ENCODE measurements around the gene PITPNC1. TPM values are rescaled to one million over a fixed set of nuclear protein-coding genes. Genes with fewer than 3 reads are reported as not detected.

PITPNC1 gene
- total RNA-seq, 4 donors from 2014 or later = 1.6 to 6.0 (median 3.2) TPM

DNA sequence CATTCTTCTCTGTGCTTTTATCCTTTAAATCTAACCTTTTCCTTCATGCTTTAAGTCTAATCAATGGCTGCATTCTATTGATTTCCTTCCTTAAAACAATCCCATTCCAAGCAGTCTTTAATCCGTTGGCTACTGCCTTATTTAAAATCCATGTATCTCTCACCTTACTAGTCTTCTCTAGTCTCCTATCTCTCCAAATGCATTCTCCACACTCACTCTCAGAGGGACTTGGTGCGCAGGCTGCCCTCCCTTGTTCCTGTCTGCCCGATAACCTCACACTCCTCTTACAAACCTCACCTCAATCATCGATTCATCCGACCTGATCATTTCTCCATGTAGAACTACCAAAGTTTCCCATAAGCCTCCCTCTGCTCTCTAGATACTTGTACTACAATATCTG is 33.8 kb upstream of the PITPNC1 start:
- H3K27ac ChIP-seq = no peak overlapping the region
- WGBS = 94% methylated on average over 5 of the region's 5 CpGs
- H3K9me3 ChIP-seq = no peaks in the 10 kb centered on the region
- no peaks in the 10 kb centered on the region for H3K4me1 ChIP-seq
- H3K36me3 ChIP-seq = peaks cover 74% of the 10 kb centered on the region
- TF ChIP-seq, protein P1, sequence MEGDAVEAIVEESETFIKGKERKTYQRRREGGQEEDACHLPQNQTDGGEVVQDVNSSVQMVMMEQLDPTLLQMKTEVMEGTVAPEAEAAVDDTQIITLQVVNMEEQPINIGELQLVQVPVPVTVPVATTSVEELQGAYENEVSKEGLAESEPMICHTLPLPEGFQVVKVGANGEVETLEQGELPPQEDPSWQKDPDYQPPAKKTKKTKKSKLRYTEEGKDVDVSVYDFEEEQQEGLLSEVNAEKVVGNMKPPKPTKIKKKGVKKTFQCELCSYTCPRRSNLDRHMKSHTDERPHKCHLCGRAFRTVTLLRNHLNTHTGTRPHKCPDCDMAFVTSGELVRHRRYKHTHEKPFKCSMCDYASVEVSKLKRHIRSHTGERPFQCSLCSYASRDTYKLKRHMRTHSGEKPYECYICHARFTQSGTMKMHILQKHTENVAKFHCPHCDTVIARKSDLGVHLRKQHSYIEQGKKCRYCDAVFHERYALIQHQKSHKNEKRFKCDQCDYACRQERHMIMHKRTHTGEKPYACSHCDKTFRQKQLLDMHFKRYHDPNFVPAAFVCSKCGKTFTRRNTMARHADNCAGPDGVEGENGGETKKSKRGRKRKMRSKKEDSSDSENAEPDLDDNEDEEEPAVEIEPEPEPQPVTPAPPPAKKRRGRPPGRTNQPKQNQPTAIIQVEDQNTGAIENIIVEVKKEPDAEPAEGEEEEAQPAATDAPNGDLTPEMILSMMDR (IDR thresholded peaks at IDR 0.05) = no peak
- TF ChIP-seq EP300 (IDR thresholded peaks at IDR 0.05) = no peak
- no peak for TF ChIP-seq POLR2A (IDR thresholded peaks at IDR 0.05)
- no peak for TF ChIP-seq POLR2AphosphoS5 (IDR thresholded peaks at IDR 0.05)
- DNase-seq (ENCODE audit: low spot score in 2 of 2) = no peak
- H3K27me3 ChIP-seq = no peaks in the 10 kb centered on the region
- no peak overlapping the region for H3K4me3 ChIP-seq

DNA sequence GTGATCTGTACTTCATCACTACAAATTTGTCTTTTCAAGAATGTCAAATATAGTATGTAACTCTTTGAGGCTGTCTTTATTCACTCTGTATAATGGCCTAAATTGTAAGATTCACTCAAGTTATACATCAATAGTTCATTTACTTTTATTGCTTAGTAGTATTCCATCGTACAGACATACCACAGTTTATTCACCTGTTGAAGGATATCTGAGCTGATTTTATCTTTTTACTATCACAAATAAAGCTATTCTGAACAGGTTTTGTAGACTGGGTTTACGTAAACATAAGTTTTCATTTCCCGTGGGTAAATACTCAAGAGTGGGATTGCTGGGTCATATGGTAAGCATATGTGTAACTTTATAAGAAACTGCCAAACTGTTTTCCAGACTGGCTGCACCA is 29.3 kb upstream of the PITPNC1 start:
- H3K36me3 ChIP-seq = peaks cover 86% of the 10 kb centered on the region
- H3K9me3 ChIP-seq = no peaks in the 10 kb centered on the region
- H3K27me3 ChIP-seq = no peaks in the 10 kb centered on the region
- 95% methylated on average over 3 of the region's 3 CpGs for WGBS
- no peaks in the 10 kb centered on the region for H3K4me1 ChIP-seq
- H3K4me3 ChIP-seq = no peak overlapping the region
- TF ChIP-seq, protein P1 (IDR thresholded peaks at IDR 0.05) = no peak
- TF ChIP-seq EP300 (IDR thresholded peaks at IDR 0.05) (no peak), POLR2AphosphoS5 (IDR thresholded peaks at IDR 0.05) (no peak)
- DNase-seq (ENCODE audit: low spot score in 2 of 2) = no peak
- no peak overlapping the region for H3K27ac ChIP-seq

- WGBS = 96% methylated on average over 1 of the region's 1 CpG
These were observed 27.7 kb upstream of the PITPNC1 start for GRCh38 chr17:67349420-67349819.

GRCh38 chr17:67353161-67353560 is 23.9 kb upstream of the PITPNC1 start:
- H3K27ac ChIP-seq = no peak overlapping the region
- TF ChIP-seq, protein P1 (IDR thresholded peaks at IDR 0.05) = no peak
- TF ChIP-seq POLR2AphosphoS5 (IDR thresholded peaks at IDR 0.05) (no peak), POLR2A (IDR thresholded peaks at IDR 0.05) (no peak)
- WGBS = 87% methylated on average over 10 of the region's 10 CpGs
- peaks cover 73% of the 10 kb centered on the region for H3K36me3 ChIP-seq
- no peaks in the 10 kb centered on the region for H3K27me3 ChIP-seq
- no peak for DNase-seq (ENCODE audit: low spot score in 2 of 2)
- H3K4me3 ChIP-seq = no peak overlapping the region
- no peaks in the 10 kb centered on the region for H3K9me3 ChIP-seq
- H3K4me1 ChIP-seq = no peaks in the 10 kb centered on the region

More at GRCh38 chr17:67349420-67349819, 27.7 kb upstream of the PITPNC1 start:
- no peak for TF ChIP-seq POLR2A (IDR thresholded peaks at IDR 0.05)
- TF ChIP-seq, protein P1 (IDR thresholded peaks at IDR 0.05) = no peak
- TF ChIP-seq EP300 (IDR thresholded peaks at IDR 0.05) = no peak
- no peak for TF ChIP-seq POLR2AphosphoS5 (IDR thresholded peaks at IDR 0.05)
- Histone ChIP-seq H3K36me3 (peaks cover 84% of the 10 kb centered on the region), H3K4me3 (no peak overlapping the region), H3K4me1 (no peaks in the 10 kb centered on the region), H3K9me3 (no peaks in the 10 kb centered on the region), H3K27me3 (no peaks in the 10 kb centered on the region), H3K27ac (no peak overlapping the region)
- no peak for DNase-seq (ENCODE audit: low spot score in 2 of 2)

GRCh38 chr17:67353929-67354574 is 23.0 kb upstream of the PITPNC1 start:
- H3K27me3 ChIP-seq = no peaks in the 10 kb centered on the region
- H3K36me3 ChIP-seq = peaks cover 64% of the 10 kb centered on the region
- peaks cover 5% of the 10 kb centered on the region for H3K4me1 ChIP-seq
- H3K4me3 ChIP-seq = no peak overlapping the region
- no peak overlapping the region for H3K27ac ChIP-seq
- no peak for DNase-seq (ENCODE audit: low spot score in 2 of 2)
- WGBS = 88% methylated on average over 8 of the region's 8 CpGs
- H3K9me3 ChIP-seq = no peaks in the 10 kb centered on the region
- TF ChIP-seq EP300 (IDR thresholded peaks at IDR 0.05) = no peak
- TF ChIP-seq, protein P1 (IDR thresholded peaks at IDR 0.05) = no peak
- no peak for TF ChIP-seq POLR2AphosphoS5 (IDR thresholded peaks at IDR 0.05)

Data from suprapubic skin (tissue), 4 donors.